GM21717 (cell line): ENCODE data around the gene TTLL7.
"Not testable (repeated sequence)": the region's sequence is repeated elsewhere in the genome, so short reads cannot be mapped to it uniquely, and the experiment has no call there.

Source experiments
- ATAC-seq: cut with Tn5 transposase; IDR thresholded peaks from one replicate; pipeline ENCODE4 v1.9.1; 2021; ENCODE audit warnings: mild to moderate bottlenecking, moderate library complexity; ENCODE audit not compliant: unreplicated experiment

The TTLL7 gene

GRCh38 chr1:83932281-83932680 is 66.7 kb downstream of the TTLL7 start:
- ATAC-seq: no peak

DNA sequence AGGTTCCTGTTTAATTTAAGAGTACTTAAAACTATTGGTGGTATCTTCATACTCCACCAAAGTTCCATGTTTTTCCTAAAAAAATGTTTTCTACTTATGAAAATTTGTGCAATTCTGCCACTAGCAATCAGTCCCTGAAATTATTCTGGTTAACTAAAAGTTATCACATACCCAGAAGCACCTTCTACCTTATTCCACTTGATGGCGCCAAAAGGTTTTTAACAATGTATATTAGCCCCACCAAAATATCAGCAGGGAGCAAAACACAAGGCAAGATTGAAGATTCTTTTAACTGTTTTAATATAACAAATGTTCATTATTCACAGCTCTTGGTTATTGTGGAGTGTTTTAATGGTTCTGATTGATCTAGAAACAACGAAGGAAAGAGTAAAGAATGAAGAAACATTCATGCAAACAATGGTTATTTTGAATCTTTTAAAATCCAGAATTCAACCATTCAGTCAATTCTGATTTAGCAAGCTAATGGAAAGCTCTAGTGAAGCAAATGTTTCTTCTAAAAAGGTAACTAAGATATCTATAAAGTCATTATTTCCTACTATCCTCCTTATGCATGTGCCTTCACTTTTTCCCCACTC is 67.2 kb downstream of the TTLL7 start:
- no peak for ATAC-seq

- no peak for ATAC-seq
Measured at GRCh38 chr1:83929184-83929583, 69.7 kb downstream of the TTLL7 start.

DNA sequence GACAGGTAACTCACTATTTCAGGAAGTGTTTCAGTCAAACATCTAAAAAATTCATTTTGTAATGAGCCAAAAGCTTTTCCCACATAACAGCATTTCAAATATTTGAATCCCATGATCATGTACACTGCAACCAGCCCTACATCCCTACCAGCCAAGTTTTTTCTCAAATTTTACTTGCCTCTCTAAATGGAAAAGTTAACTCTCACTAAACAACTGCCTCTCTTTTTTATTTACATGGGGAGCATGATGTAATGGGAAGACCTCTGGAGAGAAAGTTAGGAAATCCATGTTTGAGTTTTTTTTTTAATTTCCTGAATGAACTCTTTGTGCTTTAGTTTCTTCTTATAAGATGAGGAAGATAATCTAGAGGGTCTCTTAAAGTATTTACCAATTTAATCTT is 70.5 kb downstream of the TTLL7 start:
- ATAC-seq: no peak

- ATAC-seq: no peak
Measured at GRCh38 chr1:83927701-83928100, 71.2 kb downstream of the TTLL7 start.

DNA sequence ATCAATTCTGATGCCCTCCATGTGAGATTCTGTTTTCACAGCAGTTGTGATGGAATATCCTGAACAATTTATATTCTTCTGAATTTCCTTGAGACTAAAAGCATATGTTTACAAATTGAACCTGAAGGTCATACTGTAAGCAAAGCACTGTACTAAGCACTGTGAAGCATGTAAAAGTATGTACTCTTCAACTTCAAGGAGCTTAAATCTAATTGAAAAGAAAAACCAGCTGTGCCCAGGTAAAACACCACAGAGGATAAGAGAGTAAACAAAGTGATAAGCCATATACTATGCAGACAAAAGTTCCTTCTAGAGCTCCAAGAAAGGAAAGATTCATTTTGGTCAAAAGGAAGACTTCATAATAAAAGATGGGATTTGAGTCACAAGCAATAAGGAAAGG is 71.9 kb downstream of the TTLL7 start:
- ATAC-seq: no peak

DNA sequence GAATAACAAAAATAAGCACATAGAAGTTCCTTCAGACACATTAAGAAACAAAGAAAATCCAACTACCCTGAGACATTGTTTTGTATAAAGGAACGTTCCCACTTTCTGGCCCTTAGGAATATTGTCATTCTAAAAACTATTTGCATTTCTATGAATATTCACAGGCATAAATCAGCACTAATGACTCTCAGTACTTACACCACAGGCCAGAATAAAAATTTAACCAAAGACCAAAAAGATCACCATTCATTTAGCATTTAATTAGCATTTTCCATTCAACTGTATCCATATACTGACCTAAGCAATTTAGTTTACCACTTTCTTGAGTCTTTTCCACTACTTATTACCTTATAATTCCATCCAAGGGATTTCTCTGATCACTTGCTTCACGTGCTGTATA is 75.4 kb downstream of the TTLL7 start:
- ATAC-seq: no peak

DNA sequence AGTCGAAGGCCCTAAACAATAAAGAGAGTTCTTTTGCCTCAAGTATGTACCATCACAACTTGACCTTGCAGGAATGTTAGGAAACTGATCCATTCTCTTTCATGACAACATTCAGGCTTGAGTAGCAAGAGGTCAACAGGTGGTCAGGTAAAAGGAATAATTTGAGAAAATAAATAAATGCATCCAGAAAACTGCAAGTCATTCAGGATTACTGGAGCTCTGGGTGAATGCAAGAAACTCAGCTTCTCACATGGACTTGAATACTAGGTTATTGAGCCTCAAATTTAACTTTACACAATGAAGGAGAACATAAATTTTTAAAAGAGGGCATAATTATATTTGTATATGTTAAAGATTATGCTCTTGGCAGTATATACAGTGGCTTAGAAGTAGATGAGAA is 76.5 kb downstream of the TTLL7 start:
- no peak for ATAC-seq

DNA sequence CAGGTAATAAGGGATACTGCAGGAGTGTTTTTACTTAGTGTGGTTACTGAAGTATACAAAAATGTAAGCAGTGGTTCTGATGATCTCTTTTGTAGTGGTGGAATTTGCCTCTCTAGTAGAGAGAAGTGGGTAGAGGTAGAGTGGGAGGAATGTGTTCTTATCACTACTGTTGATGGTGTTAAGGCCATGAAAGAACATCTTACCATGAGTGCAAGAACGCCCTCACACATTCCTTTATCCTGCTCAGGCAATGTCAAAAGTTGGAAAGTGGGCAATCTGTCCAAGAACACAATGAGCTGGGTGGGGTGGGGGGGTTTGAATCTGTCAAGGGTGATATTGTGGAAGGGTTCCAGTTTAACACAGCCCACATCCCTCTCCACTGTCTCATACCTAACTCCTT is 78.6 kb downstream of the TTLL7 start:
- ATAC-seq: no peak

DNA sequence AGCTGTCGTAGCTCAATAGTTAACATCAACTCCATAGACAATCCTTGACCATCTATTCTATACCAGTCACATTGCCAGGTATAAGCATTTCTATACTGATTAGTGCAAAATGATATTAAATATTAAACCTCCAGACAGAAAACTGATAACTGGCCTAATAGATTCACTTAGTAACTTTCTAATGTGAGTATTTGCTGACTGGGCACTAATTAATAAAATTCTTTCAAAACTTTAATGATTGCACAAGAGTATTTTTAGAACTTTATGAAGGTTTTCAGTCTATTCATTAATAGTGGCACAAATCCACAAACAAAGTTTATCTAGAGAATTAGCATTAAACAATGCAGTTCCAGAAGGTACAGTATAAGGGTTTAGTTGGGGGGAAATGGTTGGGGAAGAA is 79.1 kb downstream of the TTLL7 start:
- ATAC-seq: no peak

- ATAC-seq: no peak
Measured at GRCh38 chr1:83918688-83919285, 80.1 kb downstream of the TTLL7 start.

DNA sequence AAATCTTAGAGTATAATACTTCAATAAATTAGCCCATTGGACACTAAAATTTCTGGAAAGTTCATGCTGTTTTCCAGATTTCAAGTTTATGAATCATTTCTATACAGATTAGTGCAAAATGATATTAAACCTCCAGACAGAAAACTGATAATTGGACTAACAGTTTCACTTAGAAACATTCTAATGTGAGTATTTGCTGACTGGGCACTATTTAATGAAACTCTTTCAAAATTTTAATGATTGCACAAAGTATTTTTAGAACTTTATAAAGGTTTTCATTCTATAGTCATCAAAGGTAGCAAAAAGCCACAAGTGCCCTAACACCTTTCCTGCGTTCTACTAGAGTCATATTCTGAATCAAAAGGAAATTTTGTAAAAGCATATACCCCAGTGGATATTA is 81.0 kb downstream of the TTLL7 start:
- no peak for ATAC-seq

GRCh38 chr1:83916094-83916493 is 82.8 kb downstream of the TTLL7 start:
- ATAC-seq: not testable (repeated sequence)

DNA sequence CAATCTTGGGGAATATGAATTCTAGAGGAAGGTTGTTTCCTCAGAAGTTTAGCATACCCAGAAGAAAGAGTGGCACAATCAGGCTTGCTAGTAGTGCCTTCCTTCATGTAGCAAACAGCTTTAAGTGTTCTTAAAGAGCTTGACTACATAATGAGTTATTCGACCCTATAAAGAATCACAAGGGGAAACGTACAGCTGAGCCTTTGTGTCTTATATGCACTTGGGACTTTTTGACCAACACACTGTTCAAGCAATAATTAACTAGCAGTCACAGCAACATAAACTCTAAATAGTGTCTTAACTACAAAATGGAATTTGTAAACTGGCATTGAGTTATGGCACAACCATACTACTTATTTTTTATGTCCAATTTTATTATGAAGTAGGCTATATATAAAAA is 86.1 kb downstream of the TTLL7 start:
- ATAC-seq: no peak

DNA sequence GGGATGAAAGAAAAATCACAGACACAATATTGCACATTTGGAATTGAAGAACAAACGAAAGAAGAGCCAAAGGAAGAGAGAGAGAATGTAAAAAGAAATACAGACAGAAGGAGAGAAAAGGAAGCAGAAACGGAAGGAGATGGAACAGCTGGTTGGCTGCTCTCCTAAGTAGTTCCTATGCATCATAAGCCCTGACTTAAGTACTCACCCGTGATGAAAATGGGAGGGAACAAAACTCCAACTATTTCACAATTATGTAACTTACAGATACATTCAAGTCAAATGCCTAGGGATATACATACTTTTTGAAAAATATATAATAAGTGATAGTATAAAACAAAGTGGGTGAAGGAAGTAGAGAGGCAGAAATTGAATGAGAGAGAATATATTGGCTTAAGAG is 88.5 kb downstream of the TTLL7 start:
- no peak for ATAC-seq

DNA sequence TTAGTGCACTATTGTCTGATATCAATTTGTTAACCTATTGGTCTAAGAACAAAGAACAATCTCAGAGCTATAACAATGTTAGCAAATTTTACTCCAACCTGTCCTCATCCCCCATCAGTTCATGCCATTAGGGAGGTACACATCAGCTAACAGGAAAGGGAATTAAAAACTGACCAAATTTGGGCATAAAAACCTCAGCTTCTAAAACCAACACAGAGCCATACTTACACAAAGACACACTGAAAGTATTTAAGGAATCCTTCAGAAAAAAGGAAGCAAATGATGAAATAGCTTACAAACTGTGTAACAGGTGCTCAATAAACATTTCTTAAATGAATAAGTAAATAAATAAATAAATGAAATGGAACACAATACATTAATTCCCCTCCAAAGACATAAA is 89.2 kb downstream of the TTLL7 start:
- ATAC-seq: no peak

DNA sequence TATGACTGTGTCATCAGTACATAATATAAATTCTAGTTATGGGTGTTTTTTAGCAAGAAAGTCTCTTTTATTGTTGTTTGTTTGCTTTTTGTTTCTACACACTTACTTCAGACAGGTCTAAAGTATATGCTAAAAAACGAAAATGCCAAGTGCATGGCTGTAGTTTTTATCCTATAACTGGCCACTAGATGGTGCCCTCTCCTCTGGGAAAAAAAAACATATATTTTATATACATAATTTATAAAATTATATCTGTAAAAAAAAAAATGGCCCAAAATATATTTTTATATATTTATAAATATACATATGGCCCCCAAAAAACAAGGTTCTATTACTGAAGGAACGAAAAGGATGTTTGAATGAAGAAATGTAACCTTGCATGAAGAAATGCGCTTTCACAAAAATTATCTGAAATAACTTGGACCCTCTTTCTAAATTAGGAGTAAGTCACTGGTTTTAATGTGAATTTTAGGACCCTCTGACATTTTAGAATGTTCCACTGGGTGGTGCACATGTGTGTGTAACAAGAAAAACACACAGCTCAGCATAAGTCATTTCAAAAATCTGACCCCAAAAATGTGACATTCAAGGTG is 93.5 kb downstream of the TTLL7 start:
- ATAC-seq: no peak

- ATAC-seq: no peak
Measured at GRCh38 chr1:83901547-83902155, 97.3 kb downstream of the TTLL7 start.

GRCh38 chr1:83900524-83900923 is 98.4 kb downstream of the TTLL7 start:
- no peak for ATAC-seq

- ATAC-seq: no peak
Measured at GRCh38 chr1:83897516-83897915, 101.4 kb downstream of the TTLL7 start.

DNA sequence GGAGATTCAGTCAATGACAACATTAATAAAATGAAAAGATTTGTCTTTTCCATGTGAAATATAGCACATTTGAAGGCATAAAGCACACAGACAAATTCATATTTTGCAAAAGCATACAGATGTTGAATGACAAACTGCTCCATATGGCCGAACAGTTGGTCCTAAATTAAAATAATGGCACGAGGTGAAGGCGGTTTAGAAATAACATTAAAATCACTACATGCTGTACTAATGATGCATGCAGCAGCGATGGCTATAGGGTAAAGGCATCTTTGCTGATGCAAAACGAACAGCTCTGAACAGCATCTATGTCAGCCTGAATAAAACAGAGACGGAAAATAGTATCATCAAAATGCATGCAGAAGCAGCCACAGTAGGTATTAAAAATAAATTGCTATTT is 102.6 kb downstream of the TTLL7 start:
- no peak for ATAC-seq

- ATAC-seq: no peak
Measured at GRCh38 chr1:83889707-83890106, 109.2 kb downstream of the TTLL7 start.
